Measurements from ENCODE around the gene ZG16. TPM values are rescaled to one million over a fixed set of nuclear protein-coding genes. Genes with fewer than 3 reads are reported as not detected.

ZG16 gene
- total RNA-seq, 1 donor from 2014 or later = not detected

DNA sequence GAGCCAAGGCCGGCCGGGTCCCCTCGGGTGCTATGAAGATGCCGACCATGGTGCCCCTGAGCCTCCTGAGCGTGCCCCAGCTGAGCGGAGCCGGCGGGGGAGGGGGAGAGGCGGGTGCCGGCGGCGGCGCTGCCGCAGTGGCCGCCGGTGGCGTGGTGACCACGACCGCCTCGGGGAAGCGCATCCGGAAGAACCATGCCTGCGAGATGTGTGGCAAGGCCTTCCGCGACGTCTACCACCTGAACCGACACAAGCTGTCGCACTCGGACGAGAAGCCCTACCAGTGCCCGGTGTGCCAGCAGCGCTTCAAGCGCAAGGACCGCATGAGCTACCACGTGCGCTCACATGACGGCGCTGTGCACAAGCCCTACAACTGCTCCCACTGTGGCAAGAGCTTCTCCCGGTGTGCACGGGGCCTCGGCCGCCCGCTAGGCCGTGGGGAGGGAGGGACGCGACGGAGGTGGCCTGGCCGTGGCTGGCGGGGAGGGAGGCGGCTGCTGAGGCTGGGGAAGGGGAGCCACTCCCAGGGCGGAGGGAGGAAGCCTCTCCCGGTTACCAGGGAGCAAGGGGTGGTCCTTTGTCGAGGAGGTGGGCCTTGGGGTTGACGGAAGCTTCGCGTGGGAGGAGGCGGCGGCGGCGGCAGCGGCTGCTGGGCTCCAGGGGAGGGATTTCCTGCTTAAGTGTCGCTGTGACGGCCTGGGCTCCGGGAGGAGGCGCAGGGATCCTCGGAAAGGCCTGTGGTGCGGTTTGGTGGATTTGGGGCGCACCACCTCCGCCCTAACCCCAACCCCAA is 29.6 kb downstream of the ZG16 start:
- TF ChIP-seq CTCF (IDR thresholded peaks at IDR 0.05; ENCODE audit: unreplicated experiment) = peak; percentile 57
- Mint-ChIP-seq H3K4me3 (ENCODE audit: low read depth) (peak overlapping the region; percentile 76), H3K9me3 (ENCODE audit: low read depth) (no peaks in the 10 kb centered on the region), H3K27ac (peak overlapping the region; percentile 93), H3K4me1 (ENCODE audit: low read depth) (peaks cover 28% of the 10 kb centered on the region), H3K36me3 (ENCODE audit: insufficient read depth) (peaks cover 8% of the 10 kb centered on the region), H3K27me3 (no peaks in the 10 kb centered on the region)
- peak; percentile 55 for DNase-seq (ENCODE audit: low spot score, unreplicated experiment)

- no peak for DNase-seq (ENCODE audit: low spot score, unreplicated experiment)
- H3K36me3 Mint-ChIP-seq (ENCODE audit: insufficient read depth) = peaks cover 8% of the 10 kb centered on the region
- H3K9me3 Mint-ChIP-seq (ENCODE audit: low read depth) = no peaks in the 10 kb centered on the region
- peak overlapping the region; percentile 46 for H3K27ac Mint-ChIP-seq
- TF ChIP-seq CTCF (IDR thresholded peaks at IDR 0.05; ENCODE audit: unreplicated experiment) = no peak
- peaks cover 30% of the 10 kb centered on the region for H3K4me1 Mint-ChIP-seq (ENCODE audit: low read depth)
- H3K4me3 Mint-ChIP-seq (ENCODE audit: low read depth) = peak overlapping the region; percentile 76
- peaks cover 4% of the 10 kb centered on the region for H3K27me3 Mint-ChIP-seq
These were observed 30.3 kb downstream of the ZG16 start for GRCh38 chr16:29808219-29808900.

DNA sequence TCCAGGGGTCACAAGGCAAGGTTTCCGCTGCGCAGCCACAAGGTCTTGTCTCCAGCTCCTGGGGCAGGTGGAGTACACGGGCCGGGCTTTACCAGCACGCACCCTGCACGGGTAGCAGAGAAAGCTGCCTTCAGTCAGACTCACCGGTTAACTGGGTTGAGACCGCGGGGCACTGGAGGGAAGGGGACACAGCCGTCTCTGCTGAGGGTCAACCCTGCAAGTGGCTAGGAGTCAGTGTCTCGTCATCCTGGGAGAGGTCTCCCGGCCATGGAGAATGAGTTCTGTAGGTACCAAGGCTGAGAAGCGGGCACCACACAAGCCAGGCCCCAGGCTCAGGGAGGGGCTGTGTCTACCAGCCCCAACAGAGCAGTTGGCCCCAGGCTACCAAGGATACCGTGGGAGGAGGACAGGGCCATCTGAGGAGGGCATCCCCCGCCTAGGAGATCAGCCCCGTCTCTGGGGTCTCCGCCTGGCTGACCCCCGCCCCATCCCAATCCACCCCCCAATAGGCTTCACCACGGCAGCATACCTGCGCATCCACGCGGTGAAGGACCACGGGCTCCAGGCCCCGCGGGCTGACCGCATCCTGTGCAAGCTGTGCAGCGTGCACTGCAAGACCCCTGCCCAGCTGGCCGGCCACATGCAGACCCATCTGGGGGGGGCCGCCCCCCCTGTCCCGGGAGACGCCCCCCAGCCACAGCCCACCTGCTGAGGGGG is 31.1 kb downstream of the ZG16 start:
- DNase-seq (ENCODE audit: low spot score, unreplicated experiment) = no peak
- H3K27ac Mint-ChIP-seq = peak overlapping the region; percentile 45
- peaks cover 8% of the 10 kb centered on the region for H3K27me3 Mint-ChIP-seq
- H3K36me3 Mint-ChIP-seq (ENCODE audit: insufficient read depth) = peaks cover 8% of the 10 kb centered on the region
- H3K9me3 Mint-ChIP-seq (ENCODE audit: low read depth) = no peaks in the 10 kb centered on the region
- no peak for TF ChIP-seq CTCF (IDR thresholded peaks at IDR 0.05; ENCODE audit: unreplicated experiment)
- H3K4me1 Mint-ChIP-seq (ENCODE audit: low read depth) = peaks cover 28% of the 10 kb centered on the region
- peak overlapping the region; percentile 50 for H3K4me3 Mint-ChIP-seq (ENCODE audit: low read depth)

GRCh38 chr16:29809850-29810698 is 32.0 kb downstream of the ZG16 start:
- Mint-ChIP-seq H3K4me1 (ENCODE audit: low read depth) (peaks cover 25% of the 10 kb centered on the region), H3K4me3 (ENCODE audit: low read depth) (no peak overlapping the region), H3K36me3 (ENCODE audit: insufficient read depth) (peaks cover 8% of the 10 kb centered on the region), H3K27me3 (peaks cover 13% of the 10 kb centered on the region), H3K27ac (no peak overlapping the region), H3K9me3 (ENCODE audit: low read depth) (no peaks in the 10 kb centered on the region)
- no peak for DNase-seq (ENCODE audit: low spot score, unreplicated experiment)
- no peak for TF ChIP-seq CTCF (IDR thresholded peaks at IDR 0.05; ENCODE audit: unreplicated experiment)

Data from progenitor cell of endocrine pancreas (in vitro differentiated cells).